ENCODE data around the gene PLEKHA8.

DNA sequence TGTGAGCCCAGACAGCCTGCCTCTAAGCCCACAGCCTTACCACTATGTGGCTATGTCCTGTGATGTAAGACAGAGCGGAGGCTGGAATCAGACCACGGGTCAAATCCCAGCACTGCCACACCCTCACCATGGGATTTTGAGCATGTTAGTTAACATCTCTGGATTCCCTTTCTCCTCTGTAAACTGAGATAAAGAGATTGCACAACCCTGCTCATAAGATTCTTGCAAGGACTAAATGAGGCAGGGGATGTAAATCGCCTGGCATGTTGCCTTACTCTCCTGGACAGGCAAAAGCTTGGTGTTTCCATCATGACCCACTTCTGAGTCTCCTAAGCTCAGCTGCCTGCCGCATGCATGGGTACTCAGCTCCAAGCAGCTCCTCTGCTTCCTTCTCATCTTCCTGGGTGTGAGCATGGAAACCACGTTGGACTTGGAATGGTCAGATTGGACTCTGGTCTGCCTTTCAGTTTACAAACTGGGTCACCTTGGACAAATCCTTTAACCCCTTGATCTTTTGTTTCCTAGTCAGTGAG, 65.3 kb downstream of the PLEKHA8 start:
- TF ChIP-seq RAD21 (IDR thresholded peaks at IDR 0.05; ENCODE audit: low read depth) (no peak), CREB1 (IDR thresholded peaks at IDR 0.05; ENCODE audit: low read depth) (no peak), EP300 (IDR thresholded peaks at IDR 0.05; ENCODE audit: borderline replicate concordance) (no peak), NFIC (IDR thresholded peaks at IDR 0.05) (no peak), ZBTB7A (IDR thresholded peaks at IDR 0.05; ENCODE audit: low read depth) (no peak)
- TF ChIP-seq, protein P1, sequence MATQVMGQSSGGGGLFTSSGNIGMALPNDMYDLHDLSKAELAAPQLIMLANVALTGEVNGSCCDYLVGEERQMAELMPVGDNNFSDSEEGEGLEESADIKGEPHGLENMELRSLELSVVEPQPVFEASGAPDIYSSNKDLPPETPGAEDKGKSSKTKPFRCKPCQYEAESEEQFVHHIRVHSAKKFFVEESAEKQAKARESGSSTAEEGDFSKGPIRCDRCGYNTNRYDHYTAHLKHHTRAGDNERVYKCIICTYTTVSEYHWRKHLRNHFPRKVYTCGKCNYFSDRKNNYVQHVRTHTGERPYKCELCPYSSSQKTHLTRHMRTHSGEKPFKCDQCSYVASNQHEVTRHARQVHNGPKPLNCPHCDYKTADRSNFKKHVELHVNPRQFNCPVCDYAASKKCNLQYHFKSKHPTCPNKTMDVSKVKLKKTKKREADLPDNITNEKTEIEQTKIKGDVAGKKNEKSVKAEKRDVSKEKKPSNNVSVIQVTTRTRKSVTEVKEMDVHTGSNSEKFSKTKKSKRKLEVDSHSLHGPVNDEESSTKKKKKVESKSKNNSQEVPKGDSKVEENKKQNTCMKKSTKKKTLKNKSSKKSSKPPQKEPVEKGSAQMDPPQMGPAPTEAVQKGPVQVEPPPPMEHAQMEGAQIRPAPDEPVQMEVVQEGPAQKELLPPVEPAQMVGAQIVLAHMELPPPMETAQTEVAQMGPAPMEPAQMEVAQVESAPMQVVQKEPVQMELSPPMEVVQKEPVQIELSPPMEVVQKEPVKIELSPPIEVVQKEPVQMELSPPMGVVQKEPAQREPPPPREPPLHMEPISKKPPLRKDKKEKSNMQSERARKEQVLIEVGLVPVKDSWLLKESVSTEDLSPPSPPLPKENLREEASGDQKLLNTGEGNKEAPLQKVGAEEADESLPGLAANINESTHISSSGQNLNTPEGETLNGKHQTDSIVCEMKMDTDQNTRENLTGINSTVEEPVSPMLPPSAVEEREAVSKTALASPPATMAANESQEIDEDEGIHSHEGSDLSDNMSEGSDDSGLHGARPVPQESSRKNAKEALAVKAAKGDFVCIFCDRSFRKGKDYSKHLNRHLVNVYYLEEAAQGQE (IDR thresholded peaks at IDR 0.05; ENCODE audit: low read depth), result no peak

Data from Ishikawa (cell line).